Measurements from ENCODE around the gene MYL12A.
"Not testable (repeated sequence)": the region's sequence is repeated elsewhere in the genome, so short reads cannot be mapped to it uniquely, and the experiment has no call there.

MYL12A gene

GRCh38 chr18:3247240-3248061 is at the start of gene MYL12A:
TSS of gene MYL12A (plus strand) at chr18:3247801. CDS start at chr18:3253248, 5,447 bp downstream.
- peak; percentile 76 for DNase-seq

- not testable (repeated sequence) for DNase-seq
These were observed 49.2 kb upstream of the MYL12A start for GRCh38 chr18:3198260-3198860.

GRCh38 chr18:3199942-3200645 is 47.5 kb upstream of the MYL12A start:
- DNase-seq = no peak

GRCh38 chr18:3205239-3205638 is 42.4 kb upstream of the MYL12A start:
- no peak for DNase-seq

- no peak for DNase-seq
These were observed 40.0 kb upstream of the MYL12A start for GRCh38 chr18:3207565-3207964.

GRCh38 chr18:3209859-3210569 is 37.6 kb upstream of the MYL12A start:
- DNase-seq = peak; percentile 1

GRCh38 chr18:3211236-3211992 is 36.2 kb upstream of the MYL12A start:
- no peak for DNase-seq

GRCh38 chr18:3212657-3213056 is 34.9 kb upstream of the MYL12A start:
- no peak for DNase-seq

- DNase-seq = no peak
These were observed 34.1 kb upstream of the MYL12A start for GRCh38 chr18:3213300-3214059.

- no peak for DNase-seq
These were observed 32.6 kb upstream of the MYL12A start for GRCh38 chr18:3214855-3215637.

- no peak for DNase-seq
These were observed 30.6 kb upstream of the MYL12A start for GRCh38 chr18:3216987-3217386.

GRCh38 chr18:3217948-3218647 is 29.5 kb upstream of the MYL12A start:
- DNase-seq = no peak

- no peak for DNase-seq
These were observed 28.8 kb upstream of the MYL12A start for GRCh38 chr18:3218819-3219218.

GRCh38 chr18:3219241-3219630 is 28.4 kb upstream of the MYL12A start:
- no peak for DNase-seq

GRCh38 chr18:3219631-3220335 is 27.8 kb upstream of the MYL12A start, which contains the start of gene MYOM1:
TSS of gene MYOM1 (minus strand) at chr18:3219968. CDS start at chr18:3215223, 4,745 bp downstream.
- no peak for DNase-seq

GRCh38 chr18:3220868-3221267 is 26.7 kb upstream of the MYL12A start:
- not testable (repeated sequence) for DNase-seq

GRCh38 chr18:3221496-3221895 is 26.1 kb upstream of the MYL12A start:
- no peak for DNase-seq

- no peak for DNase-seq
These were observed 24.2 kb upstream of the MYL12A start for GRCh38 chr18:3223356-3223755.

- DNase-seq = no peak
These were observed 23.4 kb upstream of the MYL12A start for GRCh38 chr18:3224223-3224622.
